Nephron (organoid): ENCODE measurements around the gene NR1I3.

Source experiments
- H3K27ac Mint-ChIP-seq, 3 experiments: 2 replicates each; pipeline ENCODE4 v1.8.0; 2020; ENCODE audit warnings: mixed read lengths in 3 of 3, mild to moderate bottlenecking in 2 of 3, moderate library complexity in 1 of 3
- H3K27me3 Mint-ChIP-seq: 2 replicates; pipeline ENCODE4 v1.8.0; 2021; ENCODE audit warnings: low read depth, mild to moderate bottlenecking, moderate library complexity, mixed read lengths
- H3K36me3 Mint-ChIP-seq: 2 replicates; pipeline ENCODE4 v1.8.0; 2020; ENCODE audit warnings: low read depth, mixed read lengths
- H3K4me1 Mint-ChIP-seq: 2 replicates; pipeline ENCODE4 v1.8.0; 2020; ENCODE audit warnings: mixed read lengths
- H3K4me3 Mint-ChIP-seq, 3 experiments: 2 replicates each; pipeline ENCODE4 v1.8.0; 2020; ENCODE audit warnings: mild to moderate bottlenecking in 3 of 3, mixed read lengths in 3 of 3, moderate library complexity in 2 of 3
- H3K9me3 Mint-ChIP-seq: 2 replicates; pipeline ENCODE4 v1.8.0; 2020; ENCODE audit warnings: mixed read lengths
- TF ChIP-seq, protein P1 (sequence below), 3 experiments: fragments of 200-600 bp; sonication (generic); IDR thresholded peaks; one replicate each; pipeline ENCODE4 v1.5.0; 2021; ENCODE audit warnings: antibody characterized with exemption in 3 of 3; ENCODE audit not compliant: unreplicated experiment in 3 of 3

The NR1I3 gene

DNA sequence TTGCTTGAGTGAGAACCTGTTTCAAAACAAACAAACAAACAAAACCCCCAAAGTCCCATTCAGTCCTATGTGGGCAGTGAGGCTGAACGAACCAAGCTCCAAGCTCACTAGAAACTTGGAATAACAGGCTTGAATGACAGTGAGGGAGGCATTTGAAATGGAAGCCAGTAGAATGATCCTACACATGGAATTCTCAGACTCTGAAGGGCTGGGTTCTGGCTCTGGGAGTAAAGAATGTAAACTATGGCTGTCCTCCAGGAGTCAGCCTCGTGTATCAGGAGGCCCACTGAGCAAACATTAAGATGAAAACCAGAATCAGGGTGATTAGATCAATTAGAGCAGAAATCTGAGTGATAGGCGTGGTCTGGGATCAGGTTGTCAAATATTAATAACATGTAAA, 35.4 kb upstream of the NR1I3 start:
- Mint-ChIP-seq H3K27me3 (peaks cover 26% of the 10 kb centered on the region), H3K4me1 (no peaks in the 10 kb centered on the region)

DNA sequence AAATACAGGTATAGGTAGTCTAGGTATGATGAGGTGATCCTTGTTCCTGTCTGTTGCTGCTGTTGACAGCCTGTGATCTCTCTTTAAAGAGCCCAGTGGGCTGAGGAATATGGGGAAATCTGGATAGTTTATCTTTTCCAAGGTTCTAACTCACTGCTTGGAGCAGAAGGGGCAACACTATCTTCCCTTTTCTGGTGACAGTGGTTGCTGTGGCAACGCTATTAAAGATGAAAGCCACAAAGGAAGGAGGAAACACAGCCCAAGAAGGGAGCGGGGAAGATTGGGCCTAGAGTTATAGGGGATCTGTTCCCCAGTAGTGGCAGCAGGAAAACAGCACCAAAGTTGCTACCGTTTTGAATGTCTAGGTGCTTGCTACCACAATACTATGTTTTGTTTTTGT, 29.3 kb upstream of the NR1I3 start:
- H3K4me3 Mint-ChIP-seq: no peak overlapping the region

More for the DNA sequence above, 35.4 kb upstream of the NR1I3 start:
- no peak overlapping the region for H3K4me3 Mint-ChIP-seq
- TF ChIP-seq, protein P1, sequence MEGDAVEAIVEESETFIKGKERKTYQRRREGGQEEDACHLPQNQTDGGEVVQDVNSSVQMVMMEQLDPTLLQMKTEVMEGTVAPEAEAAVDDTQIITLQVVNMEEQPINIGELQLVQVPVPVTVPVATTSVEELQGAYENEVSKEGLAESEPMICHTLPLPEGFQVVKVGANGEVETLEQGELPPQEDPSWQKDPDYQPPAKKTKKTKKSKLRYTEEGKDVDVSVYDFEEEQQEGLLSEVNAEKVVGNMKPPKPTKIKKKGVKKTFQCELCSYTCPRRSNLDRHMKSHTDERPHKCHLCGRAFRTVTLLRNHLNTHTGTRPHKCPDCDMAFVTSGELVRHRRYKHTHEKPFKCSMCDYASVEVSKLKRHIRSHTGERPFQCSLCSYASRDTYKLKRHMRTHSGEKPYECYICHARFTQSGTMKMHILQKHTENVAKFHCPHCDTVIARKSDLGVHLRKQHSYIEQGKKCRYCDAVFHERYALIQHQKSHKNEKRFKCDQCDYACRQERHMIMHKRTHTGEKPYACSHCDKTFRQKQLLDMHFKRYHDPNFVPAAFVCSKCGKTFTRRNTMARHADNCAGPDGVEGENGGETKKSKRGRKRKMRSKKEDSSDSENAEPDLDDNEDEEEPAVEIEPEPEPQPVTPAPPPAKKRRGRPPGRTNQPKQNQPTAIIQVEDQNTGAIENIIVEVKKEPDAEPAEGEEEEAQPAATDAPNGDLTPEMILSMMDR (IDR thresholded peaks at IDR 0.05; ENCODE audit: unreplicated experiment in 3 of 3): no peak
- H3K9me3 Mint-ChIP-seq: no peaks in the 10 kb centered on the region
- H3K27ac Mint-ChIP-seq: no peak overlapping the region
- H3K36me3 Mint-ChIP-seq: no peaks in the 10 kb centered on the region

DNA sequence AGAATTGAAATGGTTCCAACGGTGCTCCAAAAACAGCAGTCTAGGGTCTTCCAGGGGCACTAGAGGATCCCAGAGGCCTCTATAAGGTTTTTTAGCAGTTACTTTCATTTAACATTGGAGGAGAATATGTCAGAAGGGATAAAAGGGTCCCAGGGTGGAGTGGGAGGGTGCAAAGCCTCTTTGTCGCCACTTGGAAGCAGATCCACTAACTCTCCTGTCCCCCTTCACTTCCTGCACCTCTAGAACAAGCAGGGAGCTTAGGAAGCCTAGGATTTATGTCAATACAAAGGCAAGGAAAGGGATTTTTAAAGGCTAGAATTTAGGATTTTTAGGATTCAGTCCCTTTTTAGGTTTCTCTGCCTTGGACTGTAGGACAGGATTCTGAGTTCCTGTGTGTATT, 28.8 kb upstream of the NR1I3 start:
- Mint-ChIP-seq H3K4me1 (peaks cover 17% of the 10 kb centered on the region), H3K27me3 (peaks cover 2% of the 10 kb centered on the region), H3K9me3 (no peaks in the 10 kb centered on the region), H3K27ac (peak overlapping the region; percentile 76 to 91 (median 83)), H3K36me3 (no peaks in the 10 kb centered on the region), H3K4me3 (peak overlapping the region in 1 of 3 experiments; percentile 24)
- TF ChIP-seq, protein P1 (IDR thresholded peaks at IDR 0.05; ENCODE audit: unreplicated experiment in 3 of 3): no peak

More for the DNA sequence above, 29.3 kb upstream of the NR1I3 start:
- Mint-ChIP-seq H3K36me3 (no peaks in the 10 kb centered on the region), H3K4me1 (peaks cover 16% of the 10 kb centered on the region), H3K27me3 (no peaks in the 10 kb centered on the region), H3K27ac (peak overlapping the region in 2 of 3 experiments; percentile 63 to 91), H3K9me3 (no peaks in the 10 kb centered on the region)
- TF ChIP-seq, protein P1 (IDR thresholded peaks at IDR 0.05; ENCODE audit: unreplicated experiment in 3 of 3): no peak

DNA sequence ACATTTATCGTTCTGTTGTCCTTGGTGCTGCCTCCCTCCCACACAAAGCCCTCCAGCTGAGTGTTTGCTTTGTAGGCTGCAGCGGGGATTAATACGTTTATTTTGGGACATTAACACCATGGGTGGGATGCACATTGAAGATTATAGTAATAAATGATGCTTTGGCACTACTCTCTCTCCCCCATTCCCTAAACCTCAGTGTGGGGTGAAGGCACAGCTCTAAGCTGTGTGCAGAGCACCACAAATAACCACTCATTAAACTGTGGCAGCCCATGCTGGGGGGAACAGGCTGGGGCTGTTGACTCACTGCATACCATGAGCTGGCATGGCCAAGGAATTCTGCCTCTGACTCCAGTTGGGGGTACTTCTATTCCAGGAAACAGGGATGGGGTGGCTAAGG, 28.2 kb upstream of the NR1I3 start:
- peaks cover 8% of the 10 kb centered on the region for H3K27me3 Mint-ChIP-seq
- peak overlapping the region; percentile 76 to 91 (median 83) for H3K27ac Mint-ChIP-seq
- peaks cover 24% of the 10 kb centered on the region for H3K4me1 Mint-ChIP-seq
- H3K36me3 Mint-ChIP-seq: no peaks in the 10 kb centered on the region
- no peak overlapping the region for H3K4me3 Mint-ChIP-seq
- TF ChIP-seq, protein P1 (IDR thresholded peaks at IDR 0.05; ENCODE audit: unreplicated experiment in 3 of 3): no peak
- no peaks in the 10 kb centered on the region for H3K9me3 Mint-ChIP-seq

DNA sequence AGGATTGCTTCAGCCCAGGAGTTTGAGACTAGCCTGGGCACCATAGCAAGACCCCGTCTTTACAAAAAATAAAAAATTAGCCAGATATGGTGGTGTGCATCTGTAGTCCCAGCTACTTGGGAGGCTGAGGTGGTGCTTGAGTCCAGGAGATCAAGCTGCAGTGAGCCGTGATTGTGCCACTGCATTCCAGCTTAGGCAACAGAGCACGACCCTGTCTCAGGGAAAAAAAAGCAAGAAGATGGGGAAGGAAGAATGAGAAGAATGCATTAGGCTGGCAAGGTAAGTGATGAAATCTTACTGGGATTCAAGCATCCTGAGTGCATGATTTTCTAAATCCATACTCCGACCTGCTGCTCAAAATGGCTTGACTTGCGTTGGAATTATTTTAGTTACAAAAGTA, 27.3 kb upstream of the NR1I3 start:
- TF ChIP-seq, protein P1 (IDR thresholded peaks at IDR 0.05; ENCODE audit: unreplicated experiment in 3 of 3): no peak
- Mint-ChIP-seq H3K4me1 (peaks cover 31% of the 10 kb centered on the region), H3K36me3 (no peaks in the 10 kb centered on the region), H3K27ac (no peak overlapping the region), H3K9me3 (no peaks in the 10 kb centered on the region), H3K4me3 (no peak overlapping the region), H3K27me3 (peaks cover 17% of the 10 kb centered on the region)
